ENCODE results near the gene ARF4.

The ARF4 gene

GRCh38 chr3:57594144-57594543 lies 3.0 kb downstream of the ARF4 start:
- Histone ChIP-seq H3K36me3 (ENCODE audit: control insufficient read depth, low read length) (peaks cover 48% of the 10 kb centered on the region), H3K27me3 (ENCODE audit: control insufficient read depth, low read length) (no peaks in the 10 kb centered on the region), H3K9me2 (replicated peaks; ENCODE audit: control insufficient read depth, low read length) (no peaks in the 10 kb centered on the region), H4K20me1 (ENCODE audit: control insufficient read depth, insufficient read depth, low read depth, low read length) (peaks cover 21% of the 10 kb centered on the region), H3K27ac (ENCODE audit: low read depth, low read length) (no peak overlapping the region), H3K9me3 (ENCODE audit: control insufficient read depth, insufficient read depth, low read length) (no peaks in the 10 kb centered on the region), H3K4me2 (ENCODE audit: low read length) (0 out of 2 replicates have a peak overlapping the region, but pooled peaks have one; percentile 94), H3K4me3 (ENCODE audit: low read length) (no peak overlapping the region), H3K4me1 (ENCODE audit: control insufficient read depth, low read length) (peaks cover 32% of the 10 kb centered on the region), H3F3A (ENCODE audit: control insufficient read depth, insufficient read depth) (peaks cover 7% of the 10 kb centered on the region; the same call in 1 of the 2 replicates), H3K79me2 (ENCODE audit: control insufficient read depth, low read length) (peaks cover 94% of the 10 kb centered on the region)
- no peak for TF ChIP-seq CTCF (IDR thresholded peaks at IDR 0.05; ENCODE audit: low read depth, low read length, poor library complexity, severe bottlenecking)
- TF ChIP-seq EZH2phosphoT487 (IDR thresholded peaks at IDR 0.05; ENCODE audit: borderline replicate concordance, low read length) = no peak

GRCh38 chr3:57592306-57592705 lies 4.8 kb downstream of the ARF4 start:
- H3K4me2 ChIP-seq (ENCODE audit: low read length) = no peak overlapping the region
- H3K4me3 ChIP-seq (ENCODE audit: low read length) = no peak overlapping the region
- peaks cover 26% of the 10 kb centered on the region for H4K20me1 ChIP-seq (ENCODE audit: control insufficient read depth, insufficient read depth, low read depth, low read length)
- no peak for TF ChIP-seq EZH2phosphoT487 (IDR thresholded peaks at IDR 0.05; ENCODE audit: borderline replicate concordance, low read length)
- H3K27me3 ChIP-seq (ENCODE audit: control insufficient read depth, low read length) = no peaks in the 10 kb centered on the region
- peaks cover 46% of the 10 kb centered on the region for H3K36me3 ChIP-seq (ENCODE audit: control insufficient read depth, low read length)
- peaks cover 37% of the 10 kb centered on the region for H3K4me1 ChIP-seq (ENCODE audit: control insufficient read depth, low read length)
- H3K9me3 ChIP-seq (ENCODE audit: control insufficient read depth, insufficient read depth, low read length) = no peaks in the 10 kb centered on the region
- no peaks in the 10 kb centered on the region for H3K9me2 ChIP-seq (replicated peaks; ENCODE audit: control insufficient read depth, low read length)
- H3F3A ChIP-seq (ENCODE audit: control insufficient read depth, insufficient read depth) = peaks cover 5% of the 10 kb centered on the region; the same call in 1 of the 2 replicates
- peaks cover 96% of the 10 kb centered on the region for H3K79me2 ChIP-seq (ENCODE audit: control insufficient read depth, low read length)
- H3K27ac ChIP-seq (ENCODE audit: low read depth, low read length) = no peak overlapping the region

- Histone ChIP-seq H3K4me2 (ENCODE audit: low read length) (peak overlapping the region; percentile 43), H3F3A (ENCODE audit: control insufficient read depth, insufficient read depth) (no peaks in the 10 kb centered on the region; the same call in 1 of the 2 replicates), H3K9me3 (ENCODE audit: control insufficient read depth, insufficient read depth, low read length) (no peaks in the 10 kb centered on the region), H3K27me3 (ENCODE audit: control insufficient read depth, low read length) (no peaks in the 10 kb centered on the region), H3K9me2 (replicated peaks; ENCODE audit: control insufficient read depth, low read length) (no peaks in the 10 kb centered on the region), H3K27ac (ENCODE audit: low read depth, low read length) (no peak overlapping the region), H3K4me3 (ENCODE audit: low read length) (0 out of 2 replicates have a peak overlapping the region, but pooled peaks have one; percentile 20), H4K20me1 (ENCODE audit: control insufficient read depth, insufficient read depth, low read depth, low read length) (peaks cover 5% of the 10 kb centered on the region; the same call in 1 of the 2 replicates), H3K4me1 (ENCODE audit: control insufficient read depth, low read length) (peaks cover 24% of the 10 kb centered on the region), H3K36me3 (ENCODE audit: control insufficient read depth, low read length) (peaks cover 33% of the 10 kb centered on the region), H3K79me2 (ENCODE audit: control insufficient read depth, low read length) (peaks cover 96% of the 10 kb centered on the region)
- TF ChIP-seq EZH2phosphoT487 (IDR thresholded peaks at IDR 0.05; ENCODE audit: borderline replicate concordance, low read length) = no peak
- TF ChIP-seq CTCF (IDR thresholded peaks at IDR 0.05; ENCODE audit: low read depth, low read length, poor library complexity, severe bottlenecking) = no peak
These were observed 9.2 kb downstream of the ARF4 start for GRCh38 chr3:57587905-57588304.

GRCh38 chr3:57586778-57587177 lies 10.4 kb downstream of the ARF4 start:
- no peaks in the 10 kb centered on the region for H3K27me3 ChIP-seq (ENCODE audit: control insufficient read depth, low read length)
- no peak overlapping the region for H3K4me2 ChIP-seq (ENCODE audit: low read length)
- H4K20me1 ChIP-seq (ENCODE audit: control insufficient read depth, insufficient read depth, low read depth, low read length) = peaks cover 7% of the 10 kb centered on the region; the same call in 1 of the 2 replicates
- H3K9me2 ChIP-seq (replicated peaks; ENCODE audit: control insufficient read depth, low read length) = no peaks in the 10 kb centered on the region
- TF ChIP-seq CTCF (IDR thresholded peaks at IDR 0.05; ENCODE audit: low read depth, low read length, poor library complexity, severe bottlenecking) (no peak), EZH2phosphoT487 (IDR thresholded peaks at IDR 0.05; ENCODE audit: borderline replicate concordance, low read length) (no peak)
- H3F3A ChIP-seq (ENCODE audit: control insufficient read depth, insufficient read depth) = no peaks in the 10 kb centered on the region
- no peak overlapping the region for H3K27ac ChIP-seq (ENCODE audit: low read depth, low read length)
- no peaks in the 10 kb centered on the region for H3K9me3 ChIP-seq (ENCODE audit: control insufficient read depth, insufficient read depth, low read length)
- H3K4me3 ChIP-seq (ENCODE audit: low read length) = no peak overlapping the region
- peaks cover 31% of the 10 kb centered on the region for H3K36me3 ChIP-seq (ENCODE audit: control insufficient read depth, low read length)
- peaks cover 94% of the 10 kb centered on the region for H3K79me2 ChIP-seq (ENCODE audit: control insufficient read depth, low read length)
- peaks cover 25% of the 10 kb centered on the region for H3K4me1 ChIP-seq (ENCODE audit: control insufficient read depth, low read length)
